Subcutaneous abdominal adipose tissue (tissue), 5 donors: Measurements from ENCODE around the gene PSAPL1.
"Not testable (repeated sequence)": the region's sequence is repeated elsewhere in the genome, so short reads cannot be mapped to it uniquely, and the experiment has no call there.

Experiments
- H3K27ac ChIP-seq: one replicate; pipeline ENCODE4 v1.7.0; 2013; ENCODE audit warnings: low read depth, mild to moderate bottlenecking, inconsistent platforms, low read length, moderate library complexity
- H3K27me3 ChIP-seq, 5 donors: one replicate each; pipeline ENCODE4 v1.7.0; 2013; ENCODE audit warnings: low read length in 5 of 5, inconsistent platforms in 1 of 5; ENCODE audit not compliant: control insufficient read depth in 5 of 5, insufficient read depth in 4 of 5
- H3K36me3 ChIP-seq, 5 donors: one replicate each; pipeline ENCODE4 v1.7.0; 2013; ENCODE audit warnings: low read length in 5 of 5; ENCODE audit not compliant: control insufficient read depth in 5 of 5, insufficient read depth in 5 of 5
- H3K4me1 ChIP-seq, 5 donors: one replicate each; pipeline ENCODE4 v1.7.0; 2013; ENCODE audit warnings: low read length in 5 of 5, mild to moderate bottlenecking in 3 of 5, moderate library complexity in 1 of 5; ENCODE audit not compliant: control insufficient read depth in 5 of 5, insufficient read depth in 5 of 5
- H3K4me3 ChIP-seq, 5 donors: one replicate each; pipeline ENCODE4 v1.7.0; 2013; ENCODE audit warnings: low read length in 5 of 5, low read depth in 1 of 5
- H3K9ac ChIP-seq, 5 donors: one replicate each; pipeline ENCODE4 v1.7.0; 2013; ENCODE audit warnings: low read length in 5 of 5, mild to moderate bottlenecking in 4 of 5, moderate library complexity in 3 of 5
- H3K9me3 ChIP-seq, 5 donors: one replicate each; pipeline ENCODE4 v1.7.0; 2013; ENCODE audit warnings: low read length in 5 of 5; ENCODE audit not compliant: control insufficient read depth in 5 of 5
- donor health status: healthy.
- donor health status: healthy.
- donor health status: healthy.
- donor health status: healthy.
- donor health status: healthy.

PSAPL1 gene

DNA sequence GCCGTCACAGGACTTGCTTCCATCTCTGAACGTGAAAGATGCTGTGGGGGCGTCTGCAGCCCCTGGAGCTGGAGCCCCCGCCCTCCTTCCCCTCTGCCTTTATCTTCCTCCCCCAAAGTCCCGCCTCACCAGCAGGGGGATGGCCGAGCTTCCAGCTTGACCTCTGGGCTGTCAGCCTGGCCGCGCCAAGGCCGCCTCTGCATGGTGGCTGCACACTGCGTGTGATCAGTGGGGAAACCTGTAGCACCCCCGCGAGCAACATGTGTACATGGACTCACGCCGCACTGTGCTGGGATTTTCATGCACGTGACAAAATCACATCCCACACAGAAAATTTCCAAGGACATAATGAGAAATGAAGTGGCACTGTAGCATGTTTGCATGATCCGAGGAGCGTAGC, 26.5 kb upstream of the PSAPL1 start:
- H3K9me3 ChIP-seq: peaks cover 0 to 13% (median 10%) of the 10 kb centered on the region in 5 donors
- peaks cover 0 to 22% (median 6%) of the 10 kb centered on the region in 5 donors for H3K27me3 ChIP-seq
- no peak overlapping the region for H3K9ac ChIP-seq
- H3K27ac ChIP-seq: no peak overlapping the region
- H3K4me3 ChIP-seq: no peak overlapping the region
- peaks cover 0 to 5% (median 0%) of the 10 kb centered on the region in 5 donors for H3K4me1 ChIP-seq
- H3K36me3 ChIP-seq: no peaks in the 10 kb centered on the region

DNA sequence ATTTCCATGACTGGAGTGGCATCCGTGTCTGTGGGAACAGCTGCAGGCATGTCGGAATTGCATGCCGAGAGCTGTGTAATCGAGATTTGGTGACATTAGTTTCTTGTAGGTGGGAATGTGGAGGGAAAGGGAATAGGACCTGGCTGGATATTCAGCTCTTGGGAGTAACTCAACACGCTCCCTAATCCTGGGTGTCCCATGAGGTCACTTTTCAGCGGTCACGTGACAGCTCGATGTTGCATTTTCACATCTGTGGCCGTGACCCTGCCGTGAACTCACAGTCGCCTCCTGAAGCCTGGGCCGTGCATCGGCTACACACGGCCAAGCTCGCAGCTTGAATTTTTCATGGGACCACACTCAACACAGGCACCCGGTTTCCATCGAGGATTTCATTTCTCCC, 25.8 kb upstream of the PSAPL1 start:
- Histone ChIP-seq H3K36me3 (no peaks in the 10 kb centered on the region), H3K4me1 (peaks cover 0 to 5% (median 0%) of the 10 kb centered on the region in 5 donors), H3K4me3 (no peak overlapping the region), H3K27ac (no peak overlapping the region), H3K9me3 (peaks cover 0 to 6% (median 3%) of the 10 kb centered on the region in 5 donors), H3K27me3 (peaks cover 0 to 22% (median 6%) of the 10 kb centered on the region in 5 donors), H3K9ac (no peak overlapping the region)

DNA sequence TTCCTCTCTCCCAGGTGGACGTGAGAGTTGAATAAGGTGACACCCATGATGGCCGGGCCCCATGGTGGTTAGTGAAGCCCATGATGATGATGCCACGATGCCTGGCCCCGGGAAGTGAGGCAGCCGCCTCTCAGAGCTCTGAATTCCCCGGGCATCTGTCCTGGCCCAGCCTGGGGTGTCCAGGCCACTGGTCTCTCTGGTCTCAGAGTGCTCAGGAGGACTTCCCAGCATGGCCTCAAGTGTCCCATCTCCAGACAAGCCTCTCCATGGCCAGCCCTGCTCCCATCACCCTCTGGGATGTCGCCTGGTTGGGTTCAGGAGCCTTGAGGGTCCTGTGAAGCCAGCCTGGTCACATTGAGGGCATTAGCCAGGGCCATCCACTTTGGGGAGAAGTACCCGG, 24.7 kb upstream of the PSAPL1 start:
- Histone ChIP-seq H3K9ac (no peak overlapping the region), H3K4me1 (peaks cover 0 to 5% (median 0%) of the 10 kb centered on the region in 5 donors), H3K36me3 (no peaks in the 10 kb centered on the region), H3K27me3 (peaks cover 0 to 22% (median 6%) of the 10 kb centered on the region in 5 donors), H3K9me3 (peaks cover 0 to 3% (median 0%) of the 10 kb centered on the region in 5 donors), H3K4me3 (no peak overlapping the region), H3K27ac (no peak overlapping the region)

DNA sequence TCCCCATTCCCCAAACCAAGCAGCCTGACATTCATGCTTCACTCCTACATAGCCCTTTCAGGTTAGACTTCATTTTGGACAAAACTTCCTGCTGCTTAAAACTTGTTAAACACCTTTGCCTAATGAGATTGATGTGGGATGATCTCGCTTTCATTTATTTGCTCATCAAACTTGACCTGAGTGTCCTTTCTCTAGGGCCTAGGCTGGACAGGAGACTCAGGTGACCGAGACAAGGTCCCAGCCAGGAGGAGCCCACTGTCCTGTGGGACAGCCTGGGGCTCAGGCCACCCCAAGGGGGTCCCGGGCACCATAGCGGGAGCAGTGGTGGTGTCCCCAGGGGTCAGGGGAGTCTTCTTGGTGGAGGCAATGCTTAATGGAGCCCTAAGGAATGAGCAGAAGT, 23.7 kb upstream of the PSAPL1 start:
- no peak overlapping the region for H3K27ac ChIP-seq
- no peaks in the 10 kb centered on the region for H3K36me3 ChIP-seq

DNA sequence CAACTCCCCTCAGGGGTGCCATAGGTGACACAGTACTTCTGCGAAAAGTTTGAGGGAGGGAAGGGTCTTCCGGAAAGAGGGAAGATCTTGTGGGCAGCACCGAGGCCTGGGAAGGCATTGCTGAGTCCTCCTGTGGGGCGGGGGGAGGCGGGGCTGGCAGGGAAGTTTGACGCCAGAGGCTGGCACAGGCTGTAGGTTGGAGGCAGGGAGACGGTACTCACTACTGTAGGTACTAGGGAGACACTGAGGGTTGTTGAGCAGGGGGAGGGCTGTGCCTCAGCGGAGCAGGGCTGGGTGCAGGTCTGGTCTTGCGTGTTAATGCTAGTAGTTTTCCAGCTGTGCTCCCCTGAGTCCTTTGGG, 23.3 kb upstream of the PSAPL1 start:
- Histone ChIP-seq H3K9ac (no peak overlapping the region), H3K4me1 (peaks cover 0 to 5% (median 0%) of the 10 kb centered on the region in 5 donors), H3K27me3 (peaks cover 0 to 22% (median 6%) of the 10 kb centered on the region in 5 donors), H3K4me3 (no peak overlapping the region), H3K36me3 (no peaks in the 10 kb centered on the region), H3K27ac (no peak overlapping the region), H3K9me3 (no peaks in the 10 kb centered on the region)

More for the DNA sequence above, 23.7 kb upstream of the PSAPL1 start:
- no peaks in the 10 kb centered on the region for H3K9me3 ChIP-seq
- H3K4me1 ChIP-seq: peaks cover 0 to 5% (median 0%) of the 10 kb centered on the region in 5 donors
- H3K27me3 ChIP-seq: peaks cover 0 to 22% (median 6%) of the 10 kb centered on the region in 5 donors
- no peak overlapping the region for H3K4me3 ChIP-seq
- no peak overlapping the region for H3K9ac ChIP-seq

DNA sequence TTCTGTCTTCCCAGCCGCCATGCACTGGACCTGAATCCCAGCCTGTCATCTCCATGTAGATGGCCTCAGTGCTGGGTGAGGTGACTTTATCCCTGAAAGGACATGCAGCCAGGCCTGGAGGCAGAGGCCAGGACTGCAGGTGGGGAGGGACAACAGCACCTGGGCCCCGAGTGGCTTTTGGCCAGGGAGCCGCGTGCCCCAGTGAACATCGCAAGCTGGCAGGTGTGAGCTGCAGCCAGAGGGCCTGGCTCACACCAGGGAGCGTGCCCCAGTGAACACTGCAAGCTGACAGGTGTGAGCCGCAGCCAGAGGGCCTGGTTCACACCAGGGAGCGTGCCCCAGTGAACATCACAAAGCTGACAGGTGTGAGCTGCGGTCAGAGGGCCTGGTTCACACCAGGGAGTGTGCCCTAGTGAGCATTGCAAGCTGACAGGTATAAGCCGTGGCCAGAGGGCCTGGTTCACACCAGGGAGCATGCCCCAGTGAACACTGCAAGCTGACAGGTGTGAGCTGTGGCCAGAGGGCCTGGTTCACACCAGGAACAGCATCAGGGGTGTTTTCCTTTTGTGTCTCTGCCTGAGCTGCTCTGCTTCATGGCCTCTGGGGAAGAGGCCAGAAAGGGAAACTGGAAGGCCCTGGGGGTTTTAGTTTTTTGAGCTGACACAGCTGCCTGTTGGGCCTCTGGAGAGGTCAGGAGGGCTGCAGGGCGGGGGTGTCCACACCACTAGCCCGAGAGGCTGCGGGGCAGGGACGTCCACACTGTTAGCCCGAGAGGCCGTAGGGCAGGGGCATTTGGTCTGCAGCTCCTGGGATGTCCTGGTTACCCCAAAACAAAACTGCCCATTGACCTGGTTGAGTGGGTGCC, 22.7 kb upstream of the PSAPL1 start:
- Histone ChIP-seq H3K9ac (no peak overlapping the region), H3K9me3 (no peaks in the 10 kb centered on the region)

DNA sequence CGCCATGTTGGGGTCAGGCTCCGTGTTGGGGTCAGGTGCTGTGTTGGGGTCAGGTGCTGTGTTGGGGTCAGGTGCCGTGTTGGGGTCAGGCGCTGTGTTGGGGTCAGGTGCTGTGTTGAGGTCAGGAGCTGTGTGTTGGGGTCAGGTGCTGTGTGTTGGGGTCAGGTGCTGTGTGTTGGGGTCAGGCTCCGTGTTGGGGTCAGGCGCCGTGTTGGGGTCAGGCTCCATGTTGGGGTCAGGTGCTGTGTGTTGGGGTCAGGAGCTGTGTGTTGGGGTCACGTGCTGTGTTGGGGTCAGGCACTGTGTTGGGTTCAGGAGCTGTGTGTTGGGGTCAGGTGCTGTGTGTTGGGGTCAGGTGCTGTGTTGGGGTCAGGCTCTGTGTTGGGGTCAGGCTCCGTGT, 18.1 kb upstream of the PSAPL1 start:
- not testable (repeated sequence) for H3K9me3 ChIP-seq, H3K27me3 ChIP-seq, H3K4me3 ChIP-seq, H3K4me1 ChIP-seq, H3K9ac ChIP-seq, H3K36me3 ChIP-seq, H3K27ac ChIP-seq

More for the DNA sequence above, 22.7 kb upstream of the PSAPL1 start:
- Histone ChIP-seq H3K27ac (no peak overlapping the region), H3K4me1 (peaks cover 0 to 5% (median 0%) of the 10 kb centered on the region in 5 donors), H3K4me3 (no peak overlapping the region), H3K27me3 (peaks cover 0 to 22% (median 6%) of the 10 kb centered on the region in 5 donors), H3K36me3 (no peaks in the 10 kb centered on the region)

DNA sequence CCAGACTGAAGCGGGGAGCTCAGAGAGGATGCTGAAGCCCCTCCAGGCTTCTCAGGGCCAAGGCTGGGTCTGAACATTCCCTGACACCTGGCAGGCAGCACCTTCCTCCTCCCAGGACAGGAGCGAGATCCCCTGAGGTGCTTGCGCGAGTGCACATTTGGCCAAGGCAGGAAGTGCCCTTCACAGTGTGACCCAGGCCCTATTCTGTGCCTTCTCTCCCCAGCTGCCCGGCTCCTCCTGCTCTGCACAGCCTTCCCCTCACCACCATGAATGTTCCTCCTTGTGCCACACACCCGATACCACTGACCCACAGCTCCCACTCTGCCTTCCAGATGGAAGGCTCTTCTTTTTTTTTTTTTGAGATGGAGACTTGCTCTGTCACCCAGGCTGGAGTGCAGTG, 17.1 kb upstream of the PSAPL1 start:
- Histone ChIP-seq H3K9me3 (peaks cover 0 to 6% (median 0%) of the 10 kb centered on the region in 5 donors), H3K4me3 (no peak overlapping the region), H3K27me3 (peaks cover 0 to 4% (median 3%) of the 10 kb centered on the region in 5 donors), H3K9ac (no peak overlapping the region), H3K27ac (no peak overlapping the region), H3K36me3 (no peaks in the 10 kb centered on the region), H3K4me1 (no peaks in the 10 kb centered on the region)

DNA sequence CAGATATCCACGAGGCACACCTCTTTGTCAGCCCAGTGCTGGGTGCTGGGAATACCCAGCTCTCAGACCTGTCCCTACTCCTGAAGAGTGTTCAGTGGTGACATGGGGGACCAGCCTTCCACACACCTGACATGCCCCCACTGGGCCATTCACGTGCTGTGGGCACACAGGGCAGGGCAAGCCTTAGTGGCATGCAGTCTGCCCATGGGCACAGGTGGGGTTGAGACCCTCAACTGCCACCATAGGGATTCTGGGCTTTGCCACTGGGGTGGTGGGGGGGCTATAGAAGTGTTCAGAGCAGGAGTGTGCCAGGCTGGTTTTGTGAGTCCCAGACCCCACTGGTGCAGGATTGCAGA, 16.7 kb upstream of the PSAPL1 start:
- Histone ChIP-seq H3K9ac (no peak overlapping the region), H3K4me1 (no peaks in the 10 kb centered on the region), H3K4me3 (no peak overlapping the region), H3K27ac (no peak overlapping the region), H3K36me3 (no peaks in the 10 kb centered on the region), H3K9me3 (peaks cover 0 to 6% (median 0%) of the 10 kb centered on the region in 5 donors), H3K27me3 (peaks cover 0 to 6% (median 4%) of the 10 kb centered on the region in 5 donors)

DNA sequence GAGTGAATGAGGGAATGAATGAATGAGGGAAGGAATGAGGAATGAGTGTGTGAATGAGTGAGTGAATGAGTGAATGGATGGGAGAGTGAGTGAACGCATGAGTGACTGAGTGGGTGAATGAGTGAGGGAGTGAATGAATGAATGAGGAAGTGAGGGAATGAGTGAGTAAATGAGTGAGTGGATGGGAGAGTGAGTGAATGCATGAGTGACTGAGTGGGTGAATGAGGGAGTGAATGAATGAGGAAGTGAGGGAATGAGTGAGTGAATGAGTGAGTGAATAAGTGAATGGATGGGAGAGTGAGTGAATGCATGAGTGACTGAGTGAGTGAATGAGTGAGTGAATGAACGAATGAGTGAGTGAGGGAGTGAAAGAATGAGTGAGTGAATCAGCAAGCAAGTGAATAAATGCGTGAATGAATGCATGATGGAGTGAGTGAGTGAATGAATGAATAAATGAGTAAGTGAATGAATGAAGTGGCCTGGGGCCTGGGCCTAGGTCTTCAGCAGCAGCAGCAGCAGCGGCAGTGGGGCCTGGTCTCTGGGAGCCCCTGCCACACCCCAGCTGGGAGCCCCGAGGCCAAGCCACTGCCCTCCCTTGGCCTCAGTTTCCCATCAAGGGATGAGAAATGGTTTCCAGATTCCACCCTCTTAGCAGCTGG, 16.2 kb upstream of the PSAPL1 start:
- H3K9me3 ChIP-seq: peaks cover 0 to 6% (median 0%) of the 10 kb centered on the region in 5 donors
- H3K4me3 ChIP-seq: no peak overlapping the region
- no peak overlapping the region for H3K9ac ChIP-seq
- H3K4me1 ChIP-seq: no peaks in the 10 kb centered on the region
- no peaks in the 10 kb centered on the region for H3K36me3 ChIP-seq
- peaks cover 0 to 8% (median 4%) of the 10 kb centered on the region in 5 donors for H3K27me3 ChIP-seq
- H3K27ac ChIP-seq: no peak overlapping the region
